Heart right ventricle (tissue), 16 donors: ENCODE results near the gene USH2A. TPM values are rescaled to one million over a fixed set of nuclear protein-coding genes. Genes with fewer than 3 reads are reported as not detected.

Experiments
- ATAC-seq, 8 donors: fragments of 200-7000 bp; cut with Tn5 transposase; one replicate each; pipeline ENCODE4 v1.9.1; 2020; ENCODE audit warnings: mild to moderate bottlenecking in 8 of 8, moderate library complexity in 8 of 8, moderate number of reproducible peaks in 1 of 8
- DNase-seq, 2 donors: peaks; one replicate each; pipeline ENCODE4 v3.0.0-alpha.2; 2020
- H3K27ac ChIP-seq, 10 donors: fragments of 200-600 bp; sonication (generic) in 2 of 10; one replicate each; pipeline versions ENCODE4 v1.5.0 to v1.8.0; 2020 to 2022; ENCODE audit warnings: mild to moderate bottlenecking in 3 of 10
- H3K27me3 ChIP-seq, 7 donors: fragments of 200-600 bp; one replicate each; pipeline ENCODE4 v1.8.0; 2021 to 2022; ENCODE audit warnings: mild to moderate bottlenecking in 2 of 7
- H3K36me3 ChIP-seq, 9 donors: fragments of 200-600 bp; sonication (generic) in 1 of 9; one replicate each; pipeline versions ENCODE4 v1.5.0 to v1.8.0; 2020 to 2022; ENCODE audit warnings: mild to moderate bottlenecking in 2 of 9
- H3K4me1 ChIP-seq, 9 donors: fragments of 200-600 bp; sonication (generic) in 1 of 9; one replicate each; pipeline versions ENCODE4 v1.5.0 to v1.8.0; 2020 to 2022; ENCODE audit warnings: mild to moderate bottlenecking in 4 of 9
- H3K4me3 ChIP-seq, 10 donors: fragments of 200-600 bp; sonication (generic) in 2 of 10; one replicate each; pipeline versions ENCODE4 v1.5.0 to v1.8.0; 2020 to 2022; ENCODE audit warnings: mild to moderate bottlenecking in 7 of 10, moderate library complexity in 2 of 10
- H3K9me3 ChIP-seq, 11 donors: fragments of 200-600 bp in 10 of 11; sonication (generic) in 2 of 11; one replicate each; pipeline versions ENCODE4 v1.5.0 to v1.8.0; 2013 to 2022; ENCODE audit warnings: mild to moderate bottlenecking in 2 of 11, control low read depth in 1 of 11, moderate library complexity in 1 of 11
- CTCF ChIP-seq, 9 donors: fragments of 200-600 bp; sonication (generic) in 2 of 9; IDR thresholded peaks; one replicate each; pipeline versions ENCODE4 v1.5.0 to v1.8.0; 2021 to 2022; ENCODE audit warnings: antibody characterized with exemption in 9 of 9, mild to moderate bottlenecking in 5 of 9, moderate library complexity in 1 of 9
- WGBS, 2 donors: extraction: QIAGEN DNeasy Blood & Tissue Kit; methylation state at CpG; one replicate each; pipeline ENCODE4 v1.1.7; 2013; ENCODE audit warnings: inconsistent platforms in 1 of 2; 5-methylcytosine and 5-hydroxymethylcytosine counted together
- intact Hi-C, 10 donors: fragments of 100-400 bp; cut with DNase I; formaldehyde crosslinking; loops; one replicate each; pipeline versions ENCODE4 v1.11.1 to v1.14.2; 2022
- polyA plus RNA-seq, 2 donors: library from polyadenylated mRNA; stranded (reverse); fragments of 200-250 nt; gene quantifications; one replicate each; pipeline ENCODE4 v1.2.3, GENCODE V29; 2013
- total RNA-seq, 10 donors: library from RNA; stranded (reverse); fragmentation: NEBNext Ultra II Directional in 3 of 10; extraction: Animal tissue kit (Norgen Biotek cat#: 25700) in 3 of 10; gene quantifications; one replicate each; pipeline versions ENCODE4 v1.2.1 to v1.2.4, GENCODE V29; 2021 to 2023
- donor health status: Arrhythmogenic right ventricular cardiomyopathy.
- donor health status: ischemic (EF 13 %, LVEDD 7.1; RV severe dilation, severe dysfunction).
- donor health status: healthy with polysubstance abuse.
- donor health status: DM: no; HTN: yes; CAD: no.
- donor health status: DM: no; HTN: no; CAD: no.
- donor health status: ischemic (EF 25% LVEDD 6.9; RV normal size, moderate dysfunction).
- donor health status: ischemic (EF 25% LVEDD 5.7; RV mildly dilated, moderate dysfunction).
- donor health status: healthy.
- donor health status: DM: yes; HTN: yes; CAD: no.
- donor health status: Ischemic cardiomyopathy.
- donor health status: ischemic (EF 35%, LVEDD 5.7; RV mildly dilated, moderate dysfunction).
- donor health status: nonischemic (EF 11% LVEDD 7.7; RV severe dilation, severe dysfunction).
- donor health status: DM: yes; HTN: yes; CAD: no.
- donor health status: PGD.
- donor health status: ischemic (EF 29% LVEDD 5.4; RV normal size, mild dysfunction).
- donor health status: nonischemic (EF 23%, LVEDD 6.1; RV moderate dilation, normal function).

Gene USH2A
- total and polyA plus RNA-seq, 12 donors: 0.01 to 4.9 (median 3.6) TPM

GRCh38 chr1:216212826-216213225 lies 210.4 kb downstream of the USH2A start:
- 99 to 100% methylated on average over 1 of the region's 1 CpG for WGBS, 2 donors
- no peak for DNase-seq
- H3K27ac ChIP-seq: no peak overlapping the region
- intact Hi-C loops: no loop called here
- H3K4me3 ChIP-seq: no peak overlapping the region
- H3K27me3 ChIP-seq: no peaks in the 10 kb centered on the region
- H3K4me1 ChIP-seq: peaks cover 0 to 3% (median 0%) of the 10 kb centered on the region in 9 donors
- TF ChIP-seq CTCF (IDR thresholded peaks at IDR 0.05): no peak
- no peak for ATAC-seq
- no peaks in the 10 kb centered on the region for H3K36me3 ChIP-seq
- no peaks in the 10 kb centered on the region for H3K9me3 ChIP-seq

GRCh38 chr1:216210081-216210480 lies 213.2 kb downstream of the USH2A start:
- no peak for TF ChIP-seq CTCF (IDR thresholded peaks at IDR 0.05)
- Histone ChIP-seq H3K4me1 (peaks cover 0 to 3% (median 0%) of the 10 kb centered on the region in 9 donors), H3K27me3 (no peaks in the 10 kb centered on the region), H3K9me3 (no peaks in the 10 kb centered on the region), H3K4me3 (no peak overlapping the region), H3K27ac (no peak overlapping the region), H3K36me3 (no peaks in the 10 kb centered on the region)
- WGBS, 2 donors: 34 to 36% methylated on average over 4 of the region's 4 CpGs
- no peak for DNase-seq
- intact Hi-C loops: no loop called here
- no peak for ATAC-seq

DNA sequence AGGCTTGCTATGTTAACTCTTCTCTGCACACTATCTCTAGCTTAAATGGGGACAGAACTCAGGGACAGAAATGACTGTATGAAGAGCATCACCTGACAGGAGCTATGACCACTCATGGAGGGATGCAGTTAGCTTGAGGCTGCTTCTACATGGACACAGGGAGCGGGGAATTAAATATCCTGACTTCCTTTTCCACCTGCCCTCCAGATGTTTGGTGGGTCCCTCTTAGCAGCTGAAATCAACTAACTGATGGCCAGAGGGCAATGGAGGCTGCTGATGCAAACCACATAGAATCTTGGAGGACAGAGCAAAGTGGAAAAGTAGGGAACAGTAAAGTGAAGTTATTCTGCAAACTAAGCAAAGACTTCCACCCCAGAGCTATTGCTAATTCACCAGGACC lies 214.1 kb downstream of the USH2A start:
- 87 to 89% methylated on average over 1 of the region's 1 CpG for WGBS, 2 donors
- peaks cover 0 to 3% (median 0%) of the 10 kb centered on the region in 9 donors for H3K4me1 ChIP-seq
- no peaks in the 10 kb centered on the region for H3K9me3 ChIP-seq
- no peak for DNase-seq
- H3K27me3 ChIP-seq: no peaks in the 10 kb centered on the region
- no peak overlapping the region for H3K27ac ChIP-seq
- H3K4me3 ChIP-seq: no peak overlapping the region
- no peaks in the 10 kb centered on the region for H3K36me3 ChIP-seq
- intact Hi-C loops: no loop called here
- TF ChIP-seq CTCF (IDR thresholded peaks at IDR 0.05): no peak
- ATAC-seq: no peak

DNA sequence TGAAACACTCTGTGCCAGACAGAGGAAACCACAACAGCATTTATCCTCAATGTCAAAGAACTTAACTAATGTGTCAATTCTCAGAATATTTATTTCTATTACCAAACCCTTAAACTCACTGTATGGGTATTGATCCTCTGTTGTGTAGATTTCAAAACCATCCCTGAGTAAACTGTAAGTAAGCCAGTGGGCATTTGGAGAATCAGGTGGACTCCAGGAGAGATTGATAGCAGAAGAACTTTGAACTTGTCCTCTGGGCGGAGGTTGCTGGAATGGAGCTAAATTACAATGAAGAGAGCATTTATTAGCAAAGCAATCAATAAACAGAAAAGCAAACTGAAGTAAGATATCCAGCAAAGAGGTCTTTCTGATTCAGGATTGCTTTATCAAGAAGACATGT lies 216.1 kb downstream of the USH2A start:
- Histone ChIP-seq H3K36me3 (no peaks in the 10 kb centered on the region), H3K27me3 (no peaks in the 10 kb centered on the region), H3K27ac (no peak overlapping the region), H3K4me3 (no peak overlapping the region), H3K4me1 (peaks cover 0 to 3% (median 0%) of the 10 kb centered on the region in 9 donors), H3K9me3 (no peaks in the 10 kb centered on the region)
- 93 to 100% methylated on average over 1 of the region's 1 CpG for whole genome bisulfite sequencing, 2 donors
- ATAC-seq (no peak), DNase-seq (no peak)
- intact Hi-C loops: no loop called here
- TF ChIP-seq CTCF (IDR thresholded peaks at IDR 0.05): no peak
